Esophagus squamous epithelium (tissue), 5 donors: Measurements from ENCODE around the gene OR52E6. TPM values are rescaled to one million over a fixed set of nuclear protein-coding genes. Genes with fewer than 3 reads are reported as not detected.

ENCODE experiments used
- DNase-seq: peaks from one replicate; lab custom pipeline; 2025; lab: John Stamatoyannopoulos, UW
- H3K27ac ChIP-seq, 4 donors: fragments of 200-600 bp; sonication (generic); one replicate each; pipeline ENCODE4 v1.5.1; 2016 to 2019; ENCODE audit warnings: mild to moderate bottlenecking in 1 of 4
- H3K27me3 ChIP-seq, 4 donors: fragments of 200-600 bp; sonication (generic); 1 replicate in 3 of 4; 2 replicates in 1 of 4; pipeline versions ENCODE4 v1.5.1 to v1.6.0; 2017 to 2021; ENCODE audit warnings: antibody characterized with exemption in 1 of 4
- H3K36me3 ChIP-seq, 3 donors: fragments of 200-600 bp; sonication (generic); one replicate each; pipeline ENCODE4 v1.5.1; 2016 to 2019
- H3K4me1 ChIP-seq, 3 donors: fragments of 200-600 bp; sonication (generic); one replicate each; pipeline ENCODE4 v1.5.1; 2017 to 2019
- H3K4me3 ChIP-seq, 4 donors: fragments of 200-600 bp; sonication (generic); 1 replicate in 3 of 4; 2 replicates in 1 of 4; pipeline ENCODE4 v1.5.1; 2016 to 2019; ENCODE audit warnings: mild to moderate bottlenecking in 2 of 4, moderate library complexity in 1 of 4
- H3K9me3 ChIP-seq, 3 donors: fragments of 200-600 bp; sonication (generic); one replicate each; pipeline ENCODE4 v1.5.1; 2016 to 2019
- CTCF ChIP-seq, 6 experiments: fragments of 450-650 bp in 4 of 6; fragments of 200-600 bp in 2 of 6; sonication (generic) in 2 of 6; IDR thresholded peaks; one replicate each; pipeline ENCODE4 v1.5.1; 2016 to 2019; ENCODE audit warnings: antibody characterized with exemption in 6 of 6, mild to moderate bottlenecking in 4 of 6, moderate library complexity in 4 of 6
- POLR2A ChIP-seq, 4 donors: fragments of 450-650 bp; IDR thresholded peaks; one replicate each; pipeline ENCODE4 v1.6.1; 2017; ENCODE audit warnings: antibody characterized with exemption in 4 of 4, mild to moderate bottlenecking in 4 of 4, moderate library complexity in 3 of 4
- WGBS, 2 donors: methylation state at CpG; one replicate each; pipeline ENCODE4 v1.1.5; 2018; 5-methylcytosine and 5-hydroxymethylcytosine counted together
- intact Hi-C: fragments of 100-400 bp; cut with DNase I; formaldehyde crosslinking; loops from one replicate; pipeline ENCODE4 v1.15.0; 2022
- total RNA-seq, 4 donors: library from RNA; depleted of rRNA; stranded (reverse); fragments of >200 nt; gene quantifications; one replicate each; pipeline ENCODE4 v1.1.0, GENCODE V29; 2016
- donor health status: DM: yes; HTN: yes; CAD: no.

The OR52E6 gene
- total RNA-seq, 4 donors from 2014 or later: not detected

- peak; percentile 7 for DNase-seq
- no peak within 1 kb of the TSS for H3K27ac ChIP-seq
- 8 to 10% methylated on average over 13 to 22 of the region's 24 CpGs for WGBS, 2 donors
- H3K4me1 ChIP-seq: peaks cover 0 to 13% (median 0%) of the 10 kb centered on the region in 3 donors
- peak; percentile 65 to 79 (median 76) for TF ChIP-seq CTCF (IDR thresholded peaks at IDR 0.05)
- TF ChIP-seq POLR2A (IDR thresholded peaks at IDR 0.05): no peak
- peak within 1 kb of the TSS; percentile 22 to 60 (median 45) for H3K4me3 ChIP-seq
- peaks cover 0 to 8% (median 0%) of the 10 kb centered on the region in 4 donors for H3K27me3 ChIP-seq
- no peaks in the 10 kb centered on the region for H3K36me3 ChIP-seq
- H3K9me3 ChIP-seq: no peaks in the 10 kb centered on the region
- intact Hi-C loops: loop anchor here (10.0 kb wide), 1 partner anchor 334 kb away; no protein-coding TSS in a partner anchor
Measured at GRCh38 chr11:5808500-5809121, 33.1 kb downstream of the OR52E6 start, which contains the start of gene OR52N2. OR52N2 (plus strand) TSS chr11:5808924; CDS start chr11:5820336, 11,412 bp downstream.

- Histone ChIP-seq H3K4me1 (peaks cover 0 to 13% (median 0%) of the 10 kb centered on the region in 3 donors), H3K4me3 (no peak overlapping the region), H3K27me3 (peaks cover 0 to 8% (median 0%) of the 10 kb centered on the region in 4 donors), H3K36me3 (no peaks in the 10 kb centered on the region), H3K27ac (no peak overlapping the region), H3K9me3 (no peaks in the 10 kb centered on the region)
- TF ChIP-seq POLR2A (IDR thresholded peaks at IDR 0.05) (no peak), CTCF (IDR thresholded peaks at IDR 0.05) (no peak)
- WGBS, 2 donors: 50 to 56% methylated on average over 7 to 10 of the region's 10 CpGs
- no peak for DNase-seq
- intact Hi-C loops: loop anchor here (10.0 kb wide), 1 partner anchor 333 kb away; no protein-coding TSS in a partner anchor
Measured at GRCh38 chr11:5807580-5807979, 34.1 kb downstream of the OR52E6 start.

- H3K4me1 ChIP-seq: peaks cover 0 to 9% (median 0%) of the 10 kb centered on the region in 3 donors
- H3K9me3 ChIP-seq: no peaks in the 10 kb centered on the region
- H3K36me3 ChIP-seq: no peaks in the 10 kb centered on the region
- DNase-seq: no peak
- WGBS, 2 donors: 73 to 91% methylated on average over 5 of the region's 5 CpGs
- TF ChIP-seq POLR2A (IDR thresholded peaks at IDR 0.05) (no peak), CTCF (IDR thresholded peaks at IDR 0.05) (no peak)
- no peak overlapping the region for H3K4me3 ChIP-seq
- H3K27ac ChIP-seq: no peak overlapping the region
- intact Hi-C loops: loop anchor here (10.0 kb wide), 1 partner anchor 329 kb away; no protein-coding TSS in a partner anchor
- peaks cover 0 to 5% (median 0%) of the 10 kb centered on the region in 4 donors for H3K27me3 ChIP-seq
Measured at GRCh38 chr11:5803982-5804381, 37.7 kb downstream of the OR52E6 start.

GRCh38 chr11:5796541-5796940, 45.2 kb downstream of the OR52E6 start:
- WGBS, 2 donors: 75 to 76% methylated on average over 6 of the region's 6 CpGs
- Histone ChIP-seq H3K27me3 (no peaks in the 10 kb centered on the region), H3K4me3 (no peak overlapping the region), H3K9me3 (no peaks in the 10 kb centered on the region), H3K4me1 (no peaks in the 10 kb centered on the region), H3K36me3 (no peaks in the 10 kb centered on the region), H3K27ac (no peak overlapping the region)
- no peak for DNase-seq
- no peak for TF ChIP-seq POLR2A (IDR thresholded peaks at IDR 0.05)
- no peak for TF ChIP-seq CTCF (IDR thresholded peaks at IDR 0.05)
- intact Hi-C loops: no loop called here

- Histone ChIP-seq H3K4me3 (no peak within 1 kb of the TSS), H3K9me3 (no peaks in the 10 kb centered on the region), H3K27me3 (no peaks in the 10 kb centered on the region), H3K27ac (no peak within 1 kb of the TSS), H3K4me1 (no peaks in the 10 kb centered on the region), H3K36me3 (no peaks in the 10 kb centered on the region)
- TF ChIP-seq CTCF (IDR thresholded peaks at IDR 0.05) (no peak), POLR2A (IDR thresholded peaks at IDR 0.05) (no peak)
- 63 to 71% methylated on average over 3 of the region's 3 CpGs for WGBS, 2 donors
- no peak for DNase-seq
- intact Hi-C loops: no loop called here
Measured at GRCh38 chr11:5791165-5791564, 50.5 kb downstream of the OR52E6 start, which contains the start of gene OR52N1. OR52N1 (minus strand) TSS chr11:5791265; CDS start chr11:5788816, 2,449 bp downstream.
